Astrocyte (in vitro differentiated cells and primary cell): ENCODE data around the gene IQCK.

Source experiments
- EZH2 ChIP-seq: IDR thresholded peaks from 2 replicates; pipeline ENCODE4 v1.6.1; 2012; ENCODE audit warnings: mild to moderate bottlenecking, low read length, inconsistent platforms; ENCODE audit not compliant: insufficient read depth
- TF ChIP-seq, protein P1 (sequence below): IDR thresholded peaks from 2 replicates; pipeline ENCODE4 v1.5.1; 2011; ENCODE audit warnings: low read depth, mild to moderate bottlenecking, inconsistent platforms, low read length, moderate library complexity; ENCODE audit not compliant: insufficient read depth

DNA sequence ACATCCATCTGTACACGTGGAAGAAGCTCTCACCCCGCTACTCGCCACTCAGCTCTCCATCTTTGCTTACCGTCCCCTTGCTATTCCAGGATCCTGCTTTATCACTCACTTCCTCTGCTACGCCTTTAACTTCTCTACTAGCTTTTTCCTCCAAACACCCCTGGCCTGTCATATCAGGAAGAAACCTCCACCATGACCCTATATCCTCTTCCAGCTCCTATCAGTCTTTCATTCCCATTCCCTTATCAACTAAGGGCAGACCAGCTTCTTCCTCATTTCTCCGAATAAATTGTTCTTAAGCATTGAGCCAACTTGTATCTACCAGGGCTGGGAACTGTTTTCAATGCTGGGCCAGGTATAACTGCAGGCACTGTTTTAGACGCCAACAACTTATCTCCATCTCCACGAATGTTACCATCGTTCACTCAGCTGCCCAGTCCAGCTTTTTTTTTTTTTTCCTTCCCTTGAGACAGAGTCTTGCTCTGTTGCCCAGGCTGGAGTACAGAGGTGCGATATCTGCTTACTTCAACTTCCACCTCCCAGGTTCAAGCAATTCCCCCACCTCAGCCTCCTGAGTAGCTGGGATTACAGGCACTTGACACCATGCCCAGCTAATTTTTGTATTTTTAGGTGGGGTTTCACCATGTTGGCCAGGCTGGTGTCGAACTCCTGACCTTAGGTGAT, 4.3 kb downstream of the IQCK start:
- TF ChIP-seq, protein P1, sequence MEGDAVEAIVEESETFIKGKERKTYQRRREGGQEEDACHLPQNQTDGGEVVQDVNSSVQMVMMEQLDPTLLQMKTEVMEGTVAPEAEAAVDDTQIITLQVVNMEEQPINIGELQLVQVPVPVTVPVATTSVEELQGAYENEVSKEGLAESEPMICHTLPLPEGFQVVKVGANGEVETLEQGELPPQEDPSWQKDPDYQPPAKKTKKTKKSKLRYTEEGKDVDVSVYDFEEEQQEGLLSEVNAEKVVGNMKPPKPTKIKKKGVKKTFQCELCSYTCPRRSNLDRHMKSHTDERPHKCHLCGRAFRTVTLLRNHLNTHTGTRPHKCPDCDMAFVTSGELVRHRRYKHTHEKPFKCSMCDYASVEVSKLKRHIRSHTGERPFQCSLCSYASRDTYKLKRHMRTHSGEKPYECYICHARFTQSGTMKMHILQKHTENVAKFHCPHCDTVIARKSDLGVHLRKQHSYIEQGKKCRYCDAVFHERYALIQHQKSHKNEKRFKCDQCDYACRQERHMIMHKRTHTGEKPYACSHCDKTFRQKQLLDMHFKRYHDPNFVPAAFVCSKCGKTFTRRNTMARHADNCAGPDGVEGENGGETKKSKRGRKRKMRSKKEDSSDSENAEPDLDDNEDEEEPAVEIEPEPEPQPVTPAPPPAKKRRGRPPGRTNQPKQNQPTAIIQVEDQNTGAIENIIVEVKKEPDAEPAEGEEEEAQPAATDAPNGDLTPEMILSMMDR = no peak
- no peak for TF ChIP-seq EZH2
